Fibroblast of skin of scalp (primary cell): ENCODE measurements around the gene PGS1.

ENCODE experiments used
- DNase-seq: peaks from one replicate; pipeline ENCODE4 v3.0.0-alpha.2; 2013

Gene PGS1

DNA sequence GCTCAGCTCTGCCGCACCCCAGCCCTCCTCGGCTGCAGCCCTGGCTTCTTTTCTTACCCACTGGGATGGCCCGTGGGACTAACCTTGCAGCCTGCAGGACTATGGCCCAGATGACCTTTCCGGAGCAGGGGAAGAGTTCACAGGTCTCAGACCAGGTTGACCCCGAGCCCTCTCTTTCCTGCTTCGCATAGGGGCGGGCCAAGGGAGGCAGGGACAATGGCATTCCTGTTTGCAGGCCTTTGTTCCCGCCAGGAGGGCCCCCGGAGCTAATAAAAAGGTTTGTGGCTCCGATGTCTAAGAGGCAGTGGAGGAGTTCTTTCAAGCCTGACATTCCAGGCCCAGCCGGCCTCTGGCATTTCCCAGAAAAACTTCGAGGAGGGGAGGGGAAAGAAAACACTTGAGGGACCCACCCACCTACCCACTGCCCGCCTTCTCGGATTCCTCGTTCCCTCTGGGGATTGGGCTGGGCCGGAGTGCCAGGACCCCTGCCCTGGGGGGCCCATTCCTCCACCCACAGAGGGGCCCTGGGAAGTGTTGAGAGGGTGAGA is 12.8 kb upstream of the PGS1 start:
- peak; percentile 96 for DNase-seq

DNA sequence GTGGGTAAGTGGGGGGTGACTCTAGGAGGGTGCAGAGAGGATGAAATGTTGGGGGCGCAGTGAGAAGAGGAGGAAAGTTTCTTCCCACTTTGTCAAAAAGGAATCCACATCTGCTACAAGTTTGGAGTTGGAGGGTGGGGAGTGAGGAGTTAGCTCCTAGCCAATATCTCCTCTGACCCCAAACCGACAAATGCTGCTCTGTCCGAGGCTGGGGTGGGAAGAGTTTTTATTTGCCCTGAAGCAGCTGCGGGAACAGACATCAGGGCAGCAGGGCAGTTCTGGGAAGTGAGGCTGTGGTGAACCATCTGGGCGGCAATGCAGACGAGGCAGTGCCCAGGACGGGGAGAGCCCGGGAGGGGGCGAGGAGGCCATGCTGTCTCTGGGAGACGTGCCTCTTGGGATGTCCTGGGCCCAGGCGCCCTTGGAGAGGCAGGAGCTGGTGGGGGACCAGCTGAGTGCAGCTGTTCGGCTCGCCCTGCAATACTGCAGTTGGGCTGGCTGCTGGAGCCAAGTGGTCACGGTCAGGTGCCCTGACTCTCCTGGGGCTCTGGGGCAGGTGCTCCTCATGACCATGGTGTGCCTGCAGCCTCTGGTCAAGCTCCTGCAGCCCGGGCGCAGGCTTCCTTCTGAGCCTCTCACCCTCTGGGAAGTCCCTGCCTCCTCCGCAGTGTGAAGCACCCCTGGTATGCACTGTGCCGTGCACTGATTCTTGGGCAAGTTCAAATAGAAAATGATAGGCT is 12.2 kb upstream of the PGS1 start:
- no peak for DNase-seq

- no peak for DNase-seq
These were observed 11.3 kb upstream of the PGS1 start for GRCh38 chr17:78367193-78367592.

DNA sequence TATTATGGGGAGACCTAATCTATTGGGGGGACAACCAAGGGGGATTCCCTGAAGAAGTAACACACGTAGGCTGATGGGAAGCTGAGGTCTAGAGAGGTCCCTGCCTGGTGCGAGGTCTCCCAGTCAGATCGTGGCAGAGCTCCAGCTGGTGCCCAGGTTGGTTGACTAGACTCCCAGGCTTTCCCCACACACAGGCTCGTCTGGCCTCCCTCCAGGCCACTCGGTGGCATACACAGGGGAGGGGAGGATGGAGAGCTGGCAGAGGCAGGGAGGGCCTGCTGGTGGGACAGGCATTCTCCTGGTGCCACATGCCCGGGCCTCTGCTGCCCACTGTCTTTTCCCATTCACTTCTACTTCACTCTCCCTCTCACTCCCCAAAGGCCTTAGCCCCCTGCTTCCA is 10.1 kb upstream of the PGS1 start:
- DNase-seq: no peak

DNA sequence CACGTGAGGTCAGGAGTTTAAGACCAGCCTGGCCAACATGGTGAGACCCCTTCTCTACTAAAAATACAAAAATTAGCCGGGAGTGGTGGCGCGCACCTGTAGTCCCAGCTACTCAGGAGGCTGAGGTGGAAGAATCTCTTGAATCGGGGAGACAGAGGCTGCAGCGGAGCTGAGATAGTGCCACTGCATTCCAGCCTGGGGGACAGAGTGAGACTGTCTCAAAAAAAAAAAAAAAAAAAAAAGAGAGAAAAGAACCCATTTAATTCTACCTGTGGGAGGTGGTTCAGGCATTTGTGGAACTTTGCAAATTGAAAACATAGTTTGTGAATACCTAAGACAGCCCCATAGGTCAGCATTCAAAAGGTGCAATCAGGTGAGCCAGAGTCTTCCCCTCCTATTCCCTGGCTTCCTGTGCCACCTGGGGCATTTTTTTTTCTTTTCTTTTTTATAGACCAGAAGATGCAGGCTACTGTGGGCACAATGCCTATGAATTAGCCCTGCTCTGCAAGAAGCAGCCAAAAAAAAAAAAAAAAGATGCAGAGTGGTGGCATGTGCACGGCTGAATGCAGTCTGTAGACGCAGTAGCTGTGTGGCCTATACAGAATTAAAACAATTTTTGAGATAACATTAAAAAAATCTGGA is 9.5 kb upstream of the PGS1 start:
- no peak for DNase-seq

GRCh38 chr17:78369791-78370381 is 8.6 kb upstream of the PGS1 start:
- no peak for DNase-seq

- DNase-seq: no peak
These were observed 7.4 kb upstream of the PGS1 start for GRCh38 chr17:78371056-78371455.

DNA sequence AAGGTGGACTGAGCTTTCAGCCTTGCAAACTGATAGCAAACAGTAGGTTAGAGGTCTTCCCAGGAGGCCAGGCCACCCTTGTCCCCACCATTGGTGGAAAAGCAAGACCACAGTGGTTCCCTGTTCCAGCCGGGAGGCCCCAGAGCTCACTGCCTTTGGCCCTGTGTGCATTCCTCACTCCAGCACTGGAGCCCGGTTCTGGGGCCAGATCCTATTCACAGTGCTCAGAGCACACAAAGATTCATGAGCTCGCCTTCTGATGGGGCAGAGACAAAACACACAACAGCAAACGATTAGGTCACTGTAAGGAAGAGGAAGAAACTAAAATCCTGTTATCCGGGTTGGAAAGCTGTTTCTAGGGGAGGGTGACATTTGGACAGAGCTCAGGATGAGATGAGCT is 5.6 kb upstream of the PGS1 start:
- DNase-seq: no peak

GRCh38 chr17:78374189-78374588 is 4.3 kb upstream of the PGS1 start:
- no peak for DNase-seq

- peak; percentile 90 for DNase-seq
These were observed 3.7 kb upstream of the PGS1 start for GRCh38 chr17:78374631-78375274.

- peak; percentile 90 for DNase-seq
These were observed 2.9 kb upstream of the PGS1 start for GRCh38 chr17:78375401-78376151.

- DNase-seq: peak; percentile 57
These were observed 2.3 kb upstream of the PGS1 start for GRCh38 chr17:78376161-78376560.

DNA sequence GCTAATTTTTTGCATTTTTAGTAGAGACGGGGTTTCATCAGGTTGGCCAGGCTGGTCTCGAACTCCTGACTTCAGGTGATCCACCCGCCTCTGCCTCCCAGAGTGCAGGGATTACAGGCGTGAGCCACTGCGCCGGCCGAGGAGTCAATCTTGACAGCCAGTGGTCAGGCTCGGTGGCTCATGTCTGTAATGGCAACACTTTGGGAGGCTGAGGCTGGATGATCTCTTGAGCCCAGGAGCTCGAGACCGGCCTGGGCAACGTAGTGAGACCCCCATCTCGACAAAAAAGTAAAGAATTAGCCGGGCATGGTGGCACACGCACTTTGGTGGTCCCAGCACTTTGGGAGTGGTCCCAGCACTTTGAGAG is 608 bp upstream of the PGS1 start:
- DNase-seq: no peak

DNA sequence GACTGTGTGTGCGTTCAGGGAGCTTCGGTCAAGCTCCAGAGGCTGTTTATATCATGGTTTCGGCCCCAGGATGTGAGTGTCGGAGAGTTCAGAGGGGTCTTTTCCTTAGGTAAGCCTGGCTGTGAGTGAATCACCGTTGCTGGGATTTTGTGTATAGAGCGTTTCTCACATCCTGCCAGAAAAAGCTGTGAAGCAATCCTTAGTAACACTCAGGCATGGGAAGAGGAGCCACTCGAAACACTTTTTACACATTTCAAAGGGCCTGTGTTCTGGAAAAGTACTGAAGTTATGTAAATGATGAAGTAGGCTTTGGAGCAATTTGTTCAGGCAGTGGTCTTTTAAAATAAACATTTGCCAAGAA is 662 bp downstream of the PGS1 start:
- peak; percentile 57 for DNase-seq

GRCh38 chr17:78380370-78380769 is 1.9 kb downstream of the PGS1 start:
- no peak for DNase-seq

- no peak for DNase-seq
These were observed 3.3 kb downstream of the PGS1 start for GRCh38 chr17:78381601-78382232.

GRCh38 chr17:78383725-78384471 is 5.4 kb downstream of the PGS1 start:
- DNase-seq: peak; percentile 96

DNA sequence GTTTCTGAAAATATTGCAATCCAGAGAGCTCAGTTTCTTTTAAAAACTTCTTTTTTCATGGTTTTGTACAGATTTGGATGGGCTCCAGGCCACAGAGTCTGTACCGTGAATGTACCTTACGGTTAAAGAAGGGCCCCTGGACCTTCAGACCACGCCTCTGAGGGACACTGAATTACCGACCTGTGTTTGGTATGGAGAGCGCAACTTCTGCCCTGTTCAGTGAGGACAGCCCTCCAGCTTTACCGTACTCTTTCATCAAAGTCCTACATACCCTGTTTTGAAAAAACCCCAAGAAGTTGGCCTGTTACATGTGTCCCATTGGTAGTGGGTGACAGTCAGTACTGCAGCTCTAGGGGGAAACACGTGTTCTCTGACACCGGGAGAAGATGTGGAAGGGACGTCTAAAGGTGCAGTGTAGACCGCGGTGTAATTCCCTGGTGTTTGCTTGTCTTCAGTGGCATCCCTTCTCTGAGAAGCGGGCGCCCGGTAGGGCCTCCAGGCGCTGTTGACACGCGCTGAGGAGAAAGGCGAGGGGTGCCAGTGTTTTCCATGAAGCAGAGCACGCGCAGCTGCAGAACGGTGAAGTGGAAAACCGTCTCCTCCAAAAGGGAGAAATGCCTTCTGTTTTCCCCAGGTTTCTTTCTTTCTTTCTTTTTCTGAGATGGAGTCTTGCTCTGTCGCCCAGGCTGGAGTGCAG is 6.2 kb downstream of the PGS1 start:
- no peak for DNase-seq

DNA sequence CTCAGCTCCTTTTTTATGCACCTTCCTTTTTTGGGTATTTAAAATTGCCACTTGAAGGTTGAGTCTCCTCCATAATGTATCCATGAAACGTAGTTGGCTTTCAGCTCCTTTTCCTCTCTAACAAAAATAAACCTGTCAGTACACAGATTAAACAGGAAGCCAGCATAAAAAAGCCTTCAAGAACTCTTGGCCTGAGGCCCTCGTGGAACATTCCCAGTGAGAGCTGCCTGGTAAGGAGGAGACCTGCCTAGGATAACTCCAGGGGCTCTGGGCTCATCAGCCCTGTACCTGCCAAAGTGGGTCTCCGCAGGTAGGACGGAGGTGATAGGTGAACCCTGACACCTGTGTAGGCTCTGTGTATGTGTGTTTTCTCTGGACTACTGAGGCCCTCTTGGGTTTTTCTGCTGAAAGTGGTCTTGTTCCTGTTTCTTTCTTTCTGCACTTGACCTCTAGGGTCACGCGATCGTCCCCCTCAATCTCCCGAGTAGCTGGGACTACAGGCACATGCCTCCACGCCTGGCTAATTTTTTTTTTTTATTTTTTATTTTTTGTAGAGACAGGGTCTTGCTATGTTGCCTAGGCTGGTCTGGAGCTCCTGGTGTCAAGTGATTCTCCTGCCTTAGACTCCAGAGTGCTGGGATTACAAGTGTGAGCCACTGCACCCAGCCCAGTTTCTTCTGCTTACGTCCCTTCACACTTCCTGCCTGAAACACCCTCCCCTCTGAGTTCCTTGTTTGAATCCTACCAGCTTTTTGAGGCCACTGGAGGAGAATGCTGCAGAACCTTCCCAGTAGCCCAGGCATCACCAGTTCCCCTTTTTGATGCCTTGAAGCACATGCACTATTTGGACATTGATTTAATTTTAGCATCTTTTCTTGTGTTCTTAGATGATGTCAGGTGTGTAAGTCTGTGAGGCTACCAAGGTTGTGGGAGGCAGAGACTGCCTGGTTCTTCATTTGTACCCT is 9.8 kb downstream of the PGS1 start:
- DNase-seq: no peak
